ENCODE results near the gene SLC13A5. TPM values are rescaled to one million over a fixed set of nuclear protein-coding genes. Genes with fewer than 3 reads are reported as not detected.
A peak's percentile ranks its signal among the peaks of the same experiment; 100 is the strongest.
"Not testable (repeated sequence)": the region's sequence is repeated elsewhere in the genome, so short reads cannot be mapped to it uniquely, and the experiment has no call there.

Gene SLC13A5
- total RNA-seq (2014; rRNA removed; shearing (Covaris generic)), result 0.10 and 0.11 TPM in 2 replicates

DNA sequence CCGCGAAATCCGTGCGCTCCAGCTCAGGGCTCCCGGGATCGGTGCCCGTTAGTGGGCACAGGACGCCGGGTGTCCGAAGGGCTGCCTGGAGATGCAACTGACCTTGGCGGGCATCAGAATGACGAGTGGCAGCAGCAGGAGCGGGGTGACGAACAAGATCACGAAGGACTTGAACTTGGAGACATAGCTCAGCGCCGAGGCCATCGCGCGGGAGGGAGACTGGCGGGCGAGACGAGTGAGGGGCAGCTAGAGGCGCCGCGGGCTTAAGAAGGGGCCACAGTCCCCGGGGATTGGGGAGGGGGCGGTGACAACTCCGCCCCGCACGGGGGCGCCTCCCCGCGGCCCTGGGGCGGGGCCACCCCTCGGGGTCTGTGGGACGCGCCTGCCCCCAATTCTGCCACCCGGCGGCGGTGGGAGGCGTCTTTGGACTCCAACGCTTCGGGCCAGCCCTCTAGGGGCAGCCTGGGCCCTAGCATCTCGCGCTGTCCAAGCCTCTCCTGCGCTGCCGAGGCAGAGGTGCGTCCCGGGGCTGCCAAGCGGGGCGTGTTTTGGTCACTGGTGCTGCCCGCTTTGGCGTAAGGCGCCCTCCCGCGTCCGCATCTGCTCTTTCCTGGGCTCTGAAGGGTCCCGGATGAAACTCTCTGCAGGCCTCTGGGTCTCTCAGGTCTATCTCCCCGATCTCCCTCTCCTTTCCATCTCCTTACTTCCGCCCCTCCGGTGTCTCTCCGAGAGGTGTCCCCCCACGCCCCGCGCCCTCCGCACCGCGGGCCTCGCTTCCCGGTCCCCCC is at the start of gene SLC13A5:
SLC13A5 (minus strand) TSS at position 240 of the 788 bp plus-strand sequence; CDS start at position 204, 36 bp downstream.
- peak; percentile 97 for DNase-seq
- Histone ChIP-seq H3K36me3 (replicated peaks; ENCODE audit: control insufficient read depth, insufficient read depth, low read length) (no peaks in the 10 kb centered on the region), H3K4me3 (ENCODE audit: insufficient read depth, low read depth, low read length) (peak within 1 kb of the TSS; percentile 64), H3K27me3 (ENCODE audit: control insufficient read depth, insufficient read depth, low read length) (peaks cover 22% of the 10 kb centered on the region)

DNA sequence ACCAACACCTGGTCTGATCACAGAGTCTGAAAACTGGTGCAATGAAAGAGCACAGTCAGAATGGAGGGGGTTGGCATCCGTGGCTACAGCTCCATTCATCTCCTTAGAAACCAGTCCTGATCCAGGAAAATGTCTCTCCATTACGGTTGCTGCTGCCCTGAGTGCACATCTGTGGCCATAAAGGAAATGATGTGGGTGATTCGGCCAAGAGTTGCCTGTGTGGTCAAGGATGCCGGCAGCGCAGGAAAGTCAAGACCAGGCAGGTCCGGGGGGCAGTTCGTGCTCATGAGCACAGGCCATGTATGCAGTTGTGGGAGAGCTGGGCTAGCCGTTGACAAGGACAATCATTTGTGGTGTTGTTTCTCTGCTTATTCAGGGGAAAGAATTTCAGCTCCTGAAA is 48.6 kb upstream of the SLC13A5 start:
- H3K36me3 ChIP-seq (replicated peaks; ENCODE audit: control insufficient read depth, insufficient read depth, low read length), result no peaks in the 10 kb centered on the region
- no peak for DNase-seq
- no peak overlapping the region for H3K4me3 ChIP-seq (ENCODE audit: insufficient read depth, low read depth, low read length)
- no peaks in the 10 kb centered on the region for H3K27me3 ChIP-seq (ENCODE audit: control insufficient read depth, insufficient read depth, low read length)

DNA sequence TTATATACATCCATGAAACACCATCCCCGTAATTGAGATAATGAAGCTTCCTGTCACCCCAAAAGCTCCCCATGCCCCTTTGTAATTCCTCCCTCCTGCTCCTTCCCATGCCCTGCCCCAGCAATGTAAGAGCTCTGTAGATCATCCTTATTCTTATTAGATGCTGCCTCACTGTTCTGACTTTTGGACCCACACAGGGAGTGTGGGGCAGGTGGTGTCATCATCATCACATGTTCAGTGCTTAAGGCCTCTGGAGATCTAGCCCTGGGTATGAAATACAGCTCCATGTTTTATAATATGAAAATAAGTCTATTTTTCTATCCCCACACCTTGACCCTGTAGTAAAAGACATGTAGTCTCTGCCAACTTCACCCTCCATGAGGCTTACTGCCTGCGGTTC is 44.6 kb upstream of the SLC13A5 start:
- H3K4me3 ChIP-seq (ENCODE audit: insufficient read depth, low read depth, low read length), result no peak overlapping the region

DNA sequence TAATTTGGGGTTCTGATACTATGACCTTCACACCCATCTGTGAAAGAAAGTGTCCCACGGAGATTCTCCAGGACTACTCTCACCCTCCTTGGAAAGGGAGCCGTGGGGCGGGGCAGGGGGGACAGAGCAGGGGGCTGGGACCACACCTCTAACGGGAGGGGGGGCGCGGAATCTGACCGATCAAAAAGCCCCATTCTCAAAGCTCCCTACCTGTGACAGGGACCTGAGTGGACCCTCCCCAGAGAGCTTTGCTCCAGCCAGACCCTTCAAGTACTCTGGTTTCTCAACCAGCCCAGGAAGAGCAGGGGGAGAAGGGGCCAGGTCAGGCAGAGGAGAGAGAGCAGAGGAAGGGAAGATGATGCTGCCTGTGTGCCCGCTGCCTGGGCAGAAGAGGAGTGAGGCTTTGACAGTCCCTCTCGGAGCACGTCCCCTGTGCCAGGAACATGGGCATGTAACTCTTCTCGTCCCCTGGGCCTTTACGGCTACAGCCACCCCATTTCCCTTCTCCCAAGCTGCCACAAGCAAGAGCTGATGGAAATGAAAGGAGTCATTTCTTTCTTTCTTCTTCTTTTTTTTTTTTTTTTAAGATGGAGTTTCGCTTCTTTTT is 43.4 kb upstream of the SLC13A5 start:
- no peak for DNase-seq
- Histone ChIP-seq H3K27me3 (ENCODE audit: control insufficient read depth, insufficient read depth, low read length) (no peaks in the 10 kb centered on the region), H3K4me3 (ENCODE audit: insufficient read depth, low read depth, low read length) (no peak overlapping the region), H3K36me3 (replicated peaks; ENCODE audit: control insufficient read depth, insufficient read depth, low read length) (no peaks in the 10 kb centered on the region)

More for the DNA sequence above, 44.6 kb upstream of the SLC13A5 start:
- no peaks in the 10 kb centered on the region for H3K36me3 ChIP-seq (replicated peaks; ENCODE audit: control insufficient read depth, insufficient read depth, low read length)
- no peak for DNase-seq
- no peaks in the 10 kb centered on the region for H3K27me3 ChIP-seq (ENCODE audit: control insufficient read depth, insufficient read depth, low read length)

DNA sequence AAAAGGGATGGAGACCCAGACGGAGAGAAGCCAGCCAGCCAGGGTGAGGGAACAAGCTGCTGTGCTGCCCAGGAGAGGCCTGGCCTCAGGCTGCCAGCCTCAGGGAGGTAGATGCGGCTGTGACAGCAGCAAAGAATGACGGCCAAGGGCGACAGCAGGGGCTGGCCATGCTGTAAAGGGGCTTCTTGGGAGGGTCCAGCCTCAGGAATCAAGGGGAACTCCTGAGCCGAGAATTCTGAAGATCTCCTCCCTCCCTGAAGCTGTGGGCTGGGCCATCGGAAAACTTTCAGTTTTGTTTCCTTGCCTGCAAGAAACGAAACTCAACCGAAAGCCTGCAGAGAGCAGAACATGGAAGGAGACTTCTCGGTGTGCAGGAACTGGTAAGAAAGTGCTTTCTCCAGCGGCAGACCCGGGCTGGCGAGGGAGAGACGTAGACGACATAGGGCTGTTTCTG is 42.6 kb upstream of the SLC13A5 start, which contains the start of gene XAF1:
XAF1 (plus strand) TSS at position 316 of the 454 bp plus-strand sequence; CDS start at position 349, 33 bp downstream.
- H3K4me3 ChIP-seq (ENCODE audit: insufficient read depth, low read depth, low read length), result no peak within 1 kb of the TSS
- no peaks in the 10 kb centered on the region for H3K36me3 ChIP-seq (replicated peaks; ENCODE audit: control insufficient read depth, insufficient read depth, low read length)
- peak; percentile 32 for DNase-seq
- H3K27me3 ChIP-seq (ENCODE audit: control insufficient read depth, insufficient read depth, low read length), result no peaks in the 10 kb centered on the region

DNA sequence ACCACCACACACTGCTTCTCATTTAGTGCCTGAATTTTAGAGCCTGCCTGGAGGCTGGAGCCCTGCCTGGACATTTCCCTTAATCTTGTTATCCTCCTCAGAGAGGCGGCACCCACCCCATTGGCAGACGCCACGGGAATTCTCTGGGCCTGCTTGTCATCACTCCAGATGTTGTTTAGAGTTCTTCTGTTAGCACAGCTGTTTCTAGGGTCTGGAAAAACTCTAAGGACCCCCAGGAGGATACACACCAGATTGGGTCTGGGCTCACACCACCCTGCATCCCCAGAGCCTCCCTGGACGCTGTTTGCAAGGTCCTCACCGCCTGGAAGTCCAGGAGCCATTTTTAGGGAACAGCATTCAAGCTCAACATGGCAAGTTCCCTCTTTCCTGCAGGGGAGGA is 42.1 kb upstream of the SLC13A5 start:
- no peak overlapping the region for H3K4me3 ChIP-seq (ENCODE audit: insufficient read depth, low read depth, low read length)
- no peaks in the 10 kb centered on the region for H3K27me3 ChIP-seq (ENCODE audit: control insufficient read depth, insufficient read depth, low read length)
- DNase-seq, result no peak
- H3K36me3 ChIP-seq (replicated peaks; ENCODE audit: control insufficient read depth, insufficient read depth, low read length), result no peaks in the 10 kb centered on the region

DNA sequence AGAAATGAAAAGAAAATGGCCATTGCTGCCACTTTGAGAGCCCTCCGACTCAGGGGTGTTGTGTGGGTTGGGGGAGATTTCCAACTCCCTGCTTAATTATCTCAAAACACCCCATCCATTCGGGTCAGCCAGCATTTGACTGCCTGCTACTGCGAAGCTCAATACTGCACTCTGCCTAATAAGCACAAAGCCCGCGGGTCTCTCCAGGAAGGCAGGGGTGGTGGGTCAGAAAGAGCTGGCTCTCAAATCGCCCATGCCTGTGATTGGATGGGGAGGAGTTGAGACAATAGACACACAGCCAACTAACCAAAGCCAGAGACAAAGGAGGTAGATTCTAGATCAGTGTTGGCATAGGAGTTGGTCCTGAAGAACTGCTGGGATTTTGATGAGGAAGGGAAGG is 40.4 kb upstream of the SLC13A5 start:
- no peaks in the 10 kb centered on the region for H3K27me3 ChIP-seq (ENCODE audit: control insufficient read depth, insufficient read depth, low read length)
- H3K36me3 ChIP-seq (replicated peaks; ENCODE audit: control insufficient read depth, insufficient read depth, low read length), result no peaks in the 10 kb centered on the region
- DNase-seq, result peak; percentile 29

DNA sequence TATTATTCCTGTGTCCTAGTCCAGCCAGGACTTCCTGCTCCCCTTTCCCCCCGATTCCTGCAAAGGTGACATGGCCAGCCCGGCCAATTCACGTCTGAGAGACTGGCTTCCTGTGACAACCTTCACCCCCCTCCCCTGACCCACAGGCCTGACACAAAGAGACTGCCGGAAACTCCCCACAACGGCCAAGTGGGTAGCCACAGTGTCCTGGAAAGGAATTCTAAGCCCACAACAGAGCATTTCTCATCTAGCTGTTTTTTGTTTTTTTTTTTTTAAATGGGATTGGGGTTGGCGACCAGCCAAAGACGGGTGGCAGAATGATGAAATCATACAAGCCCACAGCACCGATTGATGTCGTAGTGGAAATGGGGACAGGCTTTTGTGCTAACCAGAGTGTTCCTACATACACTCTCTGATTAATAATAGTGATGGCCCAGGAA is 39.9 kb upstream of the SLC13A5 start:
- no peaks in the 10 kb centered on the region for H3K36me3 ChIP-seq (replicated peaks; ENCODE audit: control insufficient read depth, insufficient read depth, low read length)
- no peak overlapping the region for H3K4me3 ChIP-seq (ENCODE audit: insufficient read depth, low read depth, low read length)
- H3K27me3 ChIP-seq (ENCODE audit: control insufficient read depth, insufficient read depth, low read length), result no peaks in the 10 kb centered on the region
- peak; percentile 44 for DNase-seq

More for the DNA sequence above, 40.4 kb upstream of the SLC13A5 start:
- no peak overlapping the region for H3K4me3 ChIP-seq (ENCODE audit: insufficient read depth, low read depth, low read length)

DNA sequence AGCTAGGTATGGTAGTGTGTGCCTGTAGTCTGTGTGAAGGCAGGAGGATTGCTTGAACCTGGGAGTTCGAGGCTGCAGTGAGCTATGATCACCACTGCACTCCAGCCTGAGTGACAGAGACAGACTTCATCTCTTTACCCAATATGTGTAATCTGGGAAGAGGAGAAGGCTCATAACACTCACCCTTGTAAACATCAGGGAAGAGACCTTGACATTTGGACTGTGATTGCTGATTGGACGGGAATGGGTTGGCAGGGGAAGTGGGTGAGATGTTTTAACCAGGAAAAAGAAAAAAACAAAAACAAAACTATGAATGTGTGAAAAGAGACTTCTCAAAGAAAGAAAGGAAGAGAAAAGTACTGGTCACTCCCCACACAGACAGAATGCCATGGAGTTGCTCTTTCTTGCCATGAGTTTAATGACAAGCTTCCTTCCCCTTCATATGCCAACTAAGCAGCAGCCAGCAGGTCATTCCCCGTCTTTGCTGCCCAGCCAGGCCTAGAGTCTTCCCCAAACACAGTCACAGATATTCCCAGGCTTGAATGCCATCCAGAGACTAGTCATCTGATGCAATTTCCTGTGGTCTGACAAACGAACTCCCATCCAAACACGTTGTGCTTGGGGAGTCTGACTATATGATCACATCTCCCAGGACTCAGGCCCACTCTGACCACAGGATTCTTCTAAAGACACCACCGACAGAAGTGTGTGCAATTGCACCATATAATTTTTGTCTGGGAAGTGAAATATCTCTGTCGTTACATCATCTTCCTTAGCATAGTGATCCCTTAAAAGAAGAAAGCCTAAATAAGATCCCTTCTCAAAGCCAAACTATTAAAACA is 39.1 kb upstream of the SLC13A5 start:
- Histone ChIP-seq H3K27me3 (ENCODE audit: control insufficient read depth, insufficient read depth, low read length) (no peaks in the 10 kb centered on the region), H3K4me3 (ENCODE audit: insufficient read depth, low read depth, low read length) (no peak overlapping the region), H3K36me3 (replicated peaks; ENCODE audit: control insufficient read depth, insufficient read depth, low read length) (no peaks in the 10 kb centered on the region)
- peak; percentile 20 for DNase-seq

DNA sequence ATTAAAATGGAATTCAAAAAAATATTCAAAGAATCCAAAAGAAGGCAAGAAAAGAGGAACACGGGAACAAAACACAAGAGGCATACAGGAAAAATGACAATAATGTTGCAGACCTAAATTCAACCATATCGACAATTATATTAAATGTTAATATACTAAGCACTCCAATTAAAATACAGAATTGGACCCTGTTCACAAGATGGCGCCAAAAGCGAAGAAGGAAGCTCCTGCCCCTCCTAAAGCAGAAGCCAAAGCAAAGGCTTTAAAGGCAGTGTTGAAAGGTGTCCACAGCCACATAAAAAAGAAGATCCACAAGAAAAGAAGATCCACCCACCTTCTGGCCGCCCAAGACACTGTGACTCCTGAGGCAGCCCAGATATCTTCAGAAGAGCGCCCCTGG is 36.4 kb upstream of the SLC13A5 start:
- Histone ChIP-seq H3K27me3 (ENCODE audit: control insufficient read depth, insufficient read depth, low read length) (no peaks in the 10 kb centered on the region), H3K36me3 (replicated peaks; ENCODE audit: control insufficient read depth, insufficient read depth, low read length) (no peaks in the 10 kb centered on the region), H3K4me3 (ENCODE audit: insufficient read depth, low read depth, low read length) (no peak overlapping the region)
- DNase-seq, result no peak

DNA sequence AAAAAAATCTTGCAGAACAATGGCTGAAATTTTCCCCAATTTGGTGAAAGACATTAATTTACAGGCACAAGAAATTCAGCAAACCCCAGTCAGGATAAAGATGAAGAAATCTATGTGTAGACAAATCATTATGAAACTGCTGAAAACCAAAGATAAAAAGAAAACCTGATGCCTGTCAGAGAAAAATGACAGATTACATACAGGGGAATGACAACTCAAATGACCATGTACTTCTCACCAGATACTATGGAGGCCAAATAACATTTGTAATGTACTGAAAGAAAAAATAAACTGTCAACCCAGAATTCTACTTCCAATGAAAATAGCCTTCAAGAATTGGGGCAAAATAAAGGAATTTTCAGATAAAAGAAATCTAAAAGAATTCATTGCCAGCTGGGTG is 35.4 kb upstream of the SLC13A5 start:
- Histone ChIP-seq H3K4me3 (ENCODE audit: insufficient read depth, low read depth, low read length) (no peak overlapping the region), H3K36me3 (replicated peaks; ENCODE audit: control insufficient read depth, insufficient read depth, low read length) (no peaks in the 10 kb centered on the region), H3K27me3 (ENCODE audit: control insufficient read depth, insufficient read depth, low read length) (no peaks in the 10 kb centered on the region)
- no peak for DNase-seq

DNA sequence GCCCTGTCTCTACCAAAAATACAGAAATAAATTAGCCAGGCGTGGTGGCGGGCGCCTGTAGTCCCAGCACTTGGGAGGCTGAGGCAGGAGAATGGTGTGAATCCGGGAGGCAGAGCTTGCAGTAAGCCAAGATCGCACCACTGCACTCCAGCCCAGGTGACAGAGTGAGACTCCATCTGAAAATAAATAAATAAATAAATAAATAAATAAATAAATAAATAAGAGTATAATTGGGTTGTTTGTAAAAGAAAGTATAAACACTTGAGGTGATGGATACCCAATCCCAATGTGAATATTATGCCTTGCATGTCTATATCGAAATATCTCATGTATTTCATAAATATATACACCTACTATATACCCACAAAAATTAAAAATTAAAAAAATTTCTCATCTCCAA is 33.5 kb upstream of the SLC13A5 start:
- H3K36me3 ChIP-seq (replicated peaks; ENCODE audit: control insufficient read depth, insufficient read depth, low read length); DNase-seq; H3K27me3 ChIP-seq (ENCODE audit: control insufficient read depth, insufficient read depth, low read length); H3K4me3 ChIP-seq (ENCODE audit: insufficient read depth, low read depth, low read length): not testable (repeated sequence)

DNA sequence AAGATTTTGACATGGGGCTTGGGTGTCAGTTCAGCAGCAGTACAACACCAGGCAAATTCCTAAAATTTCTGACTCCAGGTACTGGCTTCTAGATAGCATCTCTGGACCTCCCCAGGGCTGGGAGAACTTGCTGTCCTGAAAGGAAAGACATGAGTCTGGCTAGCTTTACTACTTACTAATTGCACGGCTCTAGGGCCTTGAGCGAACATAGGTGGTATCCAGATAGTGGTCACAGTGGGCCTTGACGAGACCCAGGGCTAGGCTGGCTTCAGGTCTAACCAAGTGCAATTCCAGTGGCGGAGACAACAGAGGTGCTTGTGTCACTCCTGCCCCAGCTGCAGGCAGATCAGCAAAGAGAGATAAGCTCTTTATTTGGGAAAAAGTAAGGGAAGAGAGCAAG is 16.4 kb upstream of the SLC13A5 start:
- no peak for DNase-seq
- H3K27me3 ChIP-seq (ENCODE audit: control insufficient read depth, insufficient read depth, low read length), result no peaks in the 10 kb centered on the region; the same call in 1 of the 2 replicates
- no peak overlapping the region for H3K4me3 ChIP-seq (ENCODE audit: insufficient read depth, low read depth, low read length)
- no peaks in the 10 kb centered on the region for H3K36me3 ChIP-seq (replicated peaks; ENCODE audit: control insufficient read depth, insufficient read depth, low read length)

DNA sequence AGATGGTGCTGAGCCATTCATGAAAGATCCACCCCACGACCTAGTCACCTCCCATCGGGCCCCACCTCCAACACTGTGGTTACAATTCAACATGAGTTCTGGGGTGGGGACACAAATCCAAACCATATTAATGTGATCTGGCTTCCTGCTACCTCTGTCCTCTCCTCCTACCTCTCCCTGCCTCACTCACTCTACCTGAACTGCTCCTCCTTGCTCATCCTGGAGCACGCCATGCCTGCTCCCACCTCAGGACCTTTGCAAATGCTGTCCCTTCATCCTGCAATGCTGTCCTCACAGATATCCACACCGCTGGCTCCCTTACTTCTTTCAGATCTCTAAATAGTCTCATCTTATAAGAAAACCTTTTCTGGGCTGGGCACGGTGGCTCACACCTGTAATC is 10.8 kb upstream of the SLC13A5 start:
- no peak for DNase-seq
- Histone ChIP-seq H3K4me3 (ENCODE audit: insufficient read depth, low read depth, low read length) (no peak overlapping the region), H3K36me3 (replicated peaks; ENCODE audit: control insufficient read depth, insufficient read depth, low read length) (no peaks in the 10 kb centered on the region), H3K27me3 (ENCODE audit: control insufficient read depth, insufficient read depth, low read length) (no peaks in the 10 kb centered on the region; the same call in 1 of the 2 replicates)

Data from H7 (cell line).